Forelimb muscle (tissue), 1 donor: ENCODE measurements around the gene SERINC4. TPM values are rescaled to one million over a fixed set of nuclear protein-coding genes. Genes with fewer than 3 reads are reported as not detected.
A peak's percentile ranks its signal among the peaks of the same experiment; 100 is the strongest.
"Not testable (repeated sequence)": the region's sequence is repeated elsewhere in the genome, so short reads cannot be mapped to it uniquely, and the experiment has no call there.

Experiments used
- DNase-seq: peaks from one replicate; pipeline ENCODE4 v3.0.0-alpha.2; 2013; ENCODE audit warnings: low read depth
- polyA plus RNA-seq: library from polyadenylated mRNA; unstranded; fragments of 120-200 nt; gene quantifications from one replicate; pipeline ENCODE4 v1.2.1, GENCODE V29; 2013; ENCODE audit not compliant: insufficient read length

Gene SERINC4
- polyA plus RNA-seq, 1 donor, result 0.42 TPM

DNA sequence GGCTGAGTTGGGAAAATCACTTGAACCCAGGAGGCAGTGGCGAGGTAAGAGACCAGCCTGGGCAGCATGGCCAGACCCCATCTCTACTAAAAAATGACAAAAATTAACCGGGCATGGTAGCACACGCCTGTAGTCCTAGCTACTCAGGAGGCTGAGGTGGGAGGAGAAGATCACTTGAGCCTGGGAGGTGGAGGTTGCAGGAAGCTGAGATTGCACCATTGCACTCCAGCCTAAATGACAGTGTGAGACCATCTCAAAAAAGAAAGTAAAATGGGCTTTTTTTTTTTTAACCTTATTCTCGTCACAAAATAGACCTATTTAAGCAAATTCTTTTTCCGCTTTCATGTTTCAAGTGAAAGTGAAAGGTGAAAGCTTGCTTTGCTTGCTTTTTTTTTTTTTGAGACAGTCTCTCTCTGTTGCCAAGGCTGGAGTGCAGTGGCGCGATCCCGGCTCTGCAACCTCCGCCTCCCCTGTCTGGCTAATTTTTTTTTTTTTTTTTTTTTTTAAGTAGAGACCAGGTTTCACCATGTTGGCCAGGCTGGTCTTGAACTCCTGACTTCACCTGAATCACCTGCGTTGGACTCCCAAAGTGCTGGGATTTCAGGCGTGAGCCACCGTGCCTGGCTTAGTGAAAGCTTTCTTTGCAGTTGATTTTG, 50.2 kb downstream of the SERINC4 start:
- DNase-seq, result no peak

DNA sequence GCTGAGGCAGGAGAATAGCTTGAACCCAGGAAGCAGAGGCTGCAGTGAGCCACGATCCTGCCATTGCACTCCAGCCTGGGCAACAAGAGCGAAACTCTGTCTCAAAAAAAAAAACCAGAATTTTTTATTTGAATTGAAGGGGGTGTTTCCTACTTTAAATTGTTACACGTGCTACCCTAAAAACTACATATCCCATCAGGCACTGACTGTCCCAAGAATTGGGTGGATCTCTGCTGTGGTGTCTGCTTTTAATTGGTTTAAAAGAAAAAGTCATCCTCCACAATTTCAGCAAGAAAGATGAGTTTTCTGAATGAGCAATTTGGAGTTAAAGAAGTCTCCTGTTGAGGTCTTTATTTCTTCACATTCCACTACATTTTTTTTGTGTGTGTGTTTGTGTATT, 51.6 kb downstream of the SERINC4 start:
- no peak for DNase-seq

DNA sequence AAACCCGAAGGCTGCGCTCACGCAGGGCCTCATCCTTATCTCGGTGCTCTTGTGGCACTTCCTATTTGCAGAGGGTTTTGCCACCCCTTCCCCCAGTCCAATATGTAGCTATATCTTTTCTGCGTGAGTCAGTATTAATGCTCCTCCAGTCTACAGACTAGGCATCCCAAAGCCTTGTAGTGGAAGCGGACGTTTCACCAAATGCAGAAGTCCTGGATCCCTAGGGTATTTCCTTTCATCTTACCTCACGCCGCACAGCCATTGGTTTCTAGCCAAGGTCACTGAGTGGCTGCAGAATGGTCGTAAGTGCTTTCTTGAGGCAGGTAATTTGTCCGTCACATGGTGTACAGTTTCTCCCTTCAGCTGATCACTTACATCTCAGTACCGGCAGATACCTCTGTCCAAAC, 53.1 kb downstream of the SERINC4 start:
- not testable (repeated sequence) for DNase-seq

DNA sequence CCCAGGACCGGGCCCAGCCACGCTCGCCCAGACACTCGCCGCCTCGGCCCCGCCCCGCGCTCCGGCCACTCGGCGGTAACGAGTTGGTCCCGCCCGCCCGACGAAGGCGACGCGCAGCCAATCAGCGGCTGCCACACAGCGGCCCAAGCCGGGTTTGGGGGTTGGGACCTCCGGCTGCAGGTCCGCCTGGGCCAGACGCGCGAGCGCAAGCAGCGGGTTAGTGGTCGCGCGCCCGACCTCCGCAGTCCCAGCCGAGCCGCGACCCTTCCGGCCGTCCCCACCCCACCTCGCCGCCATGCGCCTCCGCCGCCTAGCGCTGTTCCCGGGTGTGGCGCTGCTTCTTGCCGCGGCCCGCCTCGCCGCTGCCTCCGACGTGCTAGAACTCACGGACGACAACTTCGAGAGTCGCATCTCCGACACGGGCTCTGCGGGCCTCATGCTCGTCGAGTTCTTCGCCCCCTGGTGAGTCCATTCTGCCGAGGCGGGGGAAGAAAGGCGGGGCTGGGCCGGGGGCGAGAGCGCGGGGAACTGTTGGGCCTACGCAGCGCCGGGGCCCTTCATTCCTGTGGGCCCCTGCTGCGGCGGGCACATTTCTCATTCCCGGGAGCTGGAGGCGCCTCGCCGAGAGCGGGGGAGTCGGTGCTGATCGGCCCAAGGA, 53.6 kb downstream of the SERINC4 start, which contains the start of gene PDIA3:
Gene PDIA3, plus strand, starts transcription at position 194 of the 658 bp plus-strand sequence. Its CDS starts 102 bp downstream, at position 296.
- DNase-seq, result peak; percentile 62

Other genes starting within 250 kb of the SERINC4 start
- 9.9 TPM for gene PPIP5K1, start 210.0 kb downstream of the SERINC4 start, polyA plus RNA-seq
- not detected for gene CKMT1B, start 206.2 kb downstream of the SERINC4 start, polyA plus RNA-seq
- 0.90 TPM for gene STRC, start 181.4 kb downstream of the SERINC4 start, polyA plus RNA-seq
- 2.1 TPM for gene CATSPER2, start 151.4 kb downstream of the SERINC4 start, polyA plus RNA-seq
- gene CKMT1A, start 106.4 kb downstream of the SERINC4 start, polyA plus RNA-seq, result not detected
- gene PDIA3, start 53.8 kb downstream of the SERINC4 start, polyA plus RNA-seq, result 165 TPM
- 1.8 TPM for gene ELL3, start 23.3 kb downstream of the SERINC4 start, polyA plus RNA-seq
- gene SERF2, start 7.9 kb downstream of the SERINC4 start, polyA plus RNA-seq, result 489 TPM
- gene HYPK, start 379 bp upstream of the SERINC4 start, polyA plus RNA-seq, result 12.4 TPM
- 30.3 TPM for gene MFAP1, start 24.5 kb upstream of the SERINC4 start, polyA plus RNA-seq
- gene WDR76, start 26.8 kb upstream of the SERINC4 start, polyA plus RNA-seq, result 6.3 TPM